AG10803 (cell line): ENCODE measurements around the gene SCARB1.

Source experiments
- DNase-seq: peaks from one replicate; pipeline ENCODE4 v3.0.0; 2010; ENCODE audit warnings: low read depth
- H3K4me3 ChIP-seq: 2 replicates; pipeline ENCODE4 v1.5.1; 2011; ENCODE audit warnings: mild to moderate bottlenecking, low read length, control low read depth
- CTCF ChIP-seq: conservative IDR thresholded peaks from 2 replicates; pipeline ENCODE4 v1.5.1; 2011; ENCODE audit warnings: mild to moderate bottlenecking, low read length, control low read depth, inconsistent platforms

SCARB1 gene

GRCh38 chr12:124792961-124793441, 70.7 kb downstream of the SCARB1 start:
- no peak for TF ChIP-seq CTCF
- DNase-seq: peak; percentile 20
- no peak overlapping the region for H3K4me3 ChIP-seq

GRCh38 chr12:124792156-124792555, 71.5 kb downstream of the SCARB1 start:
- DNase-seq: no peak
- no peak for TF ChIP-seq CTCF
- no peak overlapping the region for H3K4me3 ChIP-seq

GRCh38 chr12:124790650-124791400, 72.8 kb downstream of the SCARB1 start:
- no peak overlapping the region for H3K4me3 ChIP-seq
- no peak for TF ChIP-seq CTCF
- DNase-seq: no peak

- no peak for TF ChIP-seq CTCF
- DNase-seq: no peak
- H3K4me3 ChIP-seq: no peak overlapping the region
Observed at GRCh38 chr12:124788936-124789555, 74.6 kb downstream of the SCARB1 start.

- peak; percentile 89 for DNase-seq
- TF ChIP-seq CTCF: no peak
- peak overlapping the region; percentile 58 for H3K4me3 ChIP-seq
Observed at GRCh38 chr12:124786061-124786964, 77.4 kb downstream of the SCARB1 start.

- no peak overlapping the region for H3K4me3 ChIP-seq
- no peak for DNase-seq
- TF ChIP-seq CTCF: no peak
Observed at GRCh38 chr12:124784871-124785572, 78.6 kb downstream of the SCARB1 start.
